SW480 (cell line): ENCODE results near the gene PNPLA6.
A peak's percentile ranks its signal among the peaks of the same experiment; 100 is the strongest.
"Not testable (repeated sequence)": the region's sequence is repeated elsewhere in the genome, so short reads cannot be mapped to it uniquely, and the experiment has no call there.

Experiments
- DNase-seq: peaks from one replicate; pipeline ENCODE4 v3.0.0-alpha.2; 2016; ENCODE audit warnings: low spot score

The PNPLA6 gene

GRCh38 chr19:7556696-7557315 is 21.3 kb downstream of the PNPLA6 start:
- DNase-seq, result no peak

- no peak for DNase-seq
These were observed 23.1 kb downstream of the PNPLA6 start for GRCh38 chr19:7558667-7559066.

- DNase-seq, result no peak
These were observed 23.6 kb downstream of the PNPLA6 start for GRCh38 chr19:7559102-7559501.

- no peak for DNase-seq
These were observed 24.7 kb downstream of the PNPLA6 start for GRCh38 chr19:7560255-7560654.

GRCh38 chr19:7561325-7561724 is 25.8 kb downstream of the PNPLA6 start:
- no peak for DNase-seq

- DNase-seq, result no peak
These were observed 27.3 kb downstream of the PNPLA6 start for GRCh38 chr19:7562646-7563393.

- DNase-seq, result no peak
These were observed 29.3 kb downstream of the PNPLA6 start for GRCh38 chr19:7564866-7565265.

- DNase-seq, result no peak
These were observed 29.8 kb downstream of the PNPLA6 start for GRCh38 chr19:7565332-7565731.

GRCh38 chr19:7570761-7571160 is 35.2 kb downstream of the PNPLA6 start:
- DNase-seq, result no peak

- peak; percentile 46 for DNase-seq
These were observed 40.0 kb downstream of the PNPLA6 start for GRCh38 chr19:7575434-7576040.

GRCh38 chr19:7577422-7577821 is 41.9 kb downstream of the PNPLA6 start:
- DNase-seq, result not testable (repeated sequence)

- peak; percentile 13 for DNase-seq
These were observed 42.6 kb downstream of the PNPLA6 start for GRCh38 chr19:7578127-7578526.

- no peak for DNase-seq
These were observed 43.7 kb downstream of the PNPLA6 start for GRCh38 chr19:7579182-7579581.

GRCh38 chr19:7582446-7582845 is 46.9 kb downstream of the PNPLA6 start:
- DNase-seq, result no peak

GRCh38 chr19:7589822-7590221 is 54.3 kb downstream of the PNPLA6 start:
- no peak for DNase-seq

- no peak for DNase-seq
These were observed 54.7 kb downstream of the PNPLA6 start for GRCh38 chr19:7590256-7590655.

GRCh38 chr19:7595466-7596133 is 60.1 kb downstream of the PNPLA6 start, which contains the start of gene CAMSAP3:
TSS of gene CAMSAP3 (plus strand) at chr19:7595863. CDS start at chr19:7596003, 140 bp downstream.
- peak; percentile 75 for DNase-seq

GRCh38 chr19:7596211-7596937 is 60.9 kb downstream of the PNPLA6 start:
- no peak for DNase-seq

- no peak for DNase-seq
These were observed 62.2 kb downstream of the PNPLA6 start for GRCh38 chr19:7597689-7598088.

GRCh38 chr19:7598180-7598579 is 62.7 kb downstream of the PNPLA6 start:
- no peak for DNase-seq

GRCh38 chr19:7600721-7601120 is 65.2 kb downstream of the PNPLA6 start:
- DNase-seq, result no peak
